Regular cardiac myocyte (primary cell): ENCODE data around the gene TRABD. TPM values are rescaled to one million over a fixed set of nuclear protein-coding genes. Genes with fewer than 3 reads are reported as not detected.

ENCODE experiments used
- total RNA-seq: library from RNA; depleted of rRNA; stranded (reverse); fragments of >200 nt; gene quantifications from 2 replicates; pipeline ENCODE4 v1.2.3, GENCODE V29; 2014

The TRABD gene, protein sequence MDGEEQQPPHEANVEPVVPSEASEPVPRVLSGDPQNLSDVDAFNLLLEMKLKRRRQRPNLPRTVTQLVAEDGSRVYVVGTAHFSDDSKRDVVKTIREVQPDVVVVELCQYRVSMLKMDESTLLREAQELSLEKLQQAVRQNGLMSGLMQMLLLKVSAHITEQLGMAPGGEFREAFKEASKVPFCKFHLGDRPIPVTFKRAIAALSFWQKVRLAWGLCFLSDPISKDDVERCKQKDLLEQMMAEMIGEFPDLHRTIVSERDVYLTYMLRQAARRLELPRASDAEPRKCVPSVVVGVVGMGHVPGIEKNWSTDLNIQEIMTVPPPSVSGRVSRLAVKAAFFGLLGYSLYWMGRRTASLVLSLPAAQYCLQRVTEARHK
- total RNA-seq, result 12.7 and 27.2 TPM in 2 replicates

GRCh38 chr22:50185375-50186087 is at the start of gene TRABD:
TRABD (plus strand) TSS chr22:50185913; CDS start chr22:50193061, 7,148 bp downstream.

GRCh38 chr22:50170453-50171318 is 15.0 kb upstream of the TRABD start, which contains the start of gene PANX2:
PANX2 (plus strand) TSS chr22:50170731; CDS start chr22:50170731, 0 bp downstream.

DNA sequence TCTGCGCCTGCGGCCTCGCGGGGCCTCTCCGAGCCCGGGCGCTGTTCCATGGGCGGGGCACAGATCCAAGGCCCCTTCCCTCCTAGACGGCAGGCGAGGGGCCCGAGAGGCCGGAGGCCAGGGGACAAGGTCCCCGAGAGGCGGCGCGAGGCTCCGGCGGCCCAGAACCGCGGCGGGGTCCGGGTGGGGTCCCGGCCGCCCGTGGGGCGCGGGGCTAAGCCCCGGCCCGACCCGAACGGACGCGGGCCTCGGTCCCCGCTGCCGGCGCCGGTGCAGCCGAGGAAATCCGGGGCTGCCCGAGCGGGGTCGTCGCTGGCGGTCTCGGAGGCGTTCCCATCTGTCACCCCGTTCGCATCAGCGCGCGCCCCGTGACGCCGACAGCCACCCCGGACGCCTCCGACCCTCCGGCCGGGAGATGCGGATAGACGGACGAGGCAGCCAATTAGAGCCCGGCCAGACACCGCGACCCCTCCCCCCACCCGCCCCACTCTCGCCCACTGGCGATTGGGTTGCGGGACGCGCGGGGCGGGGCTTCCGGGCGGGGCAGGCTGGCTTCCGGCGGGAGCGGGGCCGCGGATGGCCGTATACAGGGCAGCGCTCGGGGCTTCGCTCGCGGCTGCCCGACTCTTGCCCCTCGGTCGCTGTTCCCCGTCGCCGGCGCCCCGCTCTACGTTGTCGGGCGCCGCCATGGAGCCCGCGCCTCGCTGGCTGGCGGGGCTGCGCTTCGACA is 14.9 kb downstream of the TRABD start, which contains the start of gene SELENOO:
TSS of gene SELENOO (plus strand) at position 551 of the 730 bp plus-strand sequence. CDS start at position 577, 26 bp downstream.

GRCh38 chr22:50244420-50245213 is 58.9 kb downstream of the TRABD start, which contains the start of gene TUBGCP6:
TUBGCP6 (minus strand) TSS chr22:50245023; CDS start chr22:50244459, 564 bp downstream.

Other genes with a start within 250 kb of the TRABD start
- 25.3 and 29.0 TPM in 2 replicates for gene PIM3, start 225.1 kb upstream of the TRABD start, total RNA-seq
- not detected in 2 replicates for gene IL17REL, start 173.1 kb upstream of the TRABD start, total RNA-seq
- not detected in 2 replicates for gene TTLL8, start 127.6 kb upstream of the TRABD start, total RNA-seq
- 0.38 and 2.8 TPM in 2 replicates for gene MLC1, start 100.5 kb upstream of the TRABD start, total RNA-seq
- gene MOV10L1, start 95.9 kb upstream of the TRABD start, total RNA-seq, result 1.5 and 5.1 TPM in 2 replicates
- gene PANX2, start 15.2 kb upstream of the TRABD start, total RNA-seq, result 0.19 and 0.56 TPM in 2 replicates
- gene SELENOO, start 15.1 kb downstream of the TRABD start, total RNA-seq, result 15.8 and 20.9 TPM in 2 replicates
- gene TUBGCP6, start 59.1 kb downstream of the TRABD start, total RNA-seq, result 28.2 and 29.3 TPM in 2 replicates
- 14.6 and 20.3 TPM in 2 replicates for gene HDAC10, start 65.4 kb downstream of the TRABD start, total RNA-seq
- gene MAPK12, start 75.8 kb downstream of the TRABD start, total RNA-seq, result 22.0 and 23.7 TPM in 2 replicates
- gene MAPK11, start 84.5 kb downstream of the TRABD start, total RNA-seq, result 3.9 and 4.6 TPM in 2 replicates
- gene PLXNB2, start 121.7 kb downstream of the TRABD start, total RNA-seq, result 85.1 and 109 TPM in 2 replicates
- 1.3 and 2.0 TPM in 2 replicates for gene DENND6B, start 141.1 kb downstream of the TRABD start, total RNA-seq
- 45.9 and 57.1 TPM in 2 replicates for gene PPP6R2, start 157.4 kb downstream of the TRABD start, total RNA-seq